K562 (cell line): ENCODE measurements around the gene DLK1. TPM values are rescaled to one million over a fixed set of nuclear protein-coding genes. Genes with fewer than 3 reads are reported as not detected.

ENCODE experiments used
- BACH1 ChIP-seq: fragments of 200-800 bp; sonication (Bioruptor generic); IDR thresholded peaks from 2 replicates; pipeline ENCODE4 v1.6.1; 2016; ENCODE audit warnings: missing genetic modification characterization, missing compliant biosample characterization
- CTBP1 ChIP-seq: fragments of 450-650 bp; IDR thresholded peaks from 2 replicates; pipeline ENCODE4 v1.6.1; 2016; ENCODE audit warnings: borderline replicate concordance
- MTA2 ChIP-seq: fragments of 450-650 bp; IDR thresholded peaks from 2 replicates; pipeline ENCODE4 v1.6.1; 2016; ENCODE audit warnings: low read depth
- SLC30A9 ChIP-seq: fragments of 250-450 bp; sonication (Bioruptor Pico); IDR thresholded peaks from 2 replicates; pipeline ENCODE4 v1.8.0; 2022; ENCODE audit warnings: mild to moderate bottlenecking, moderate library complexity
- ZFX ChIP-seq: sonication (generic); formaldehyde crosslinking; IDR thresholded peaks from 2 replicates; pipeline ENCODE4 v1.8.0; 2022; ENCODE audit warnings: mild to moderate bottlenecking, missing genetic modification reagents, moderate library complexity
- polyA plus RNA-seq, 8 experiments: library from polyadenylated mRNA; depleted of rRNA in 4 of 8; stranded (reverse) in 5 of 8; unstranded in 3 of 8; fragments of >200 nt; fragmentation: Nextera tagmentation in 2 of 8; fragmentation: Illumina TruSeq in 1 of 8; extraction: Ambion mirVana in 2 of 8; extraction: Trizol in 1 of 8; gene quantifications; 2 replicates each; pipeline versions ENCODE4 v1.2.1 to v1.2.3, GENCODE V29; 2011 to 2014; ENCODE audit warnings: inconsistent platforms in 1 of 8, missing spikeins in 1 of 8
- total RNA-seq, 7 experiments: library from RNA; depleted of rRNA in 6 of 7; stranded (reverse); fragments of >200 nt in 6 of 7; fragmentation: Illumina TruSeq in 2 of 7; extraction: Trizol in 2 of 7; gene quantifications; 2 replicates each; pipeline versions ENCODE4 v1.2.1 to v1.2.3, GENCODE V29; 2011 to 2021; ENCODE audit warnings: low replicate concordance in 1 of 7
- TF ChIP-seq, protein P1 (sequence below): fragments of 450-650 bp; IDR thresholded peaks from 2 replicates; pipeline ENCODE4 v1.6.1; 2017; ENCODE audit warnings: antibody characterized with exemption, mild to moderate bottlenecking
- TF ChIP-seq, protein P2 (sequence below): fragments of 250-450 bp; sonication (Bioruptor Pico); IDR thresholded peaks from 2 replicates; pipeline ENCODE4 v1.5.0; 2021
- TF ChIP-seq, protein P3 (sequence below): fragments of 450-650 bp; IDR thresholded peaks from 2 replicates; pipeline ENCODE4 v1.6.1; 2016; ENCODE audit warnings: borderline replicate concordance

DLK1 gene
- total and polyA plus RNA-seq, 9 of the 15 experiments (the other 6 are each of a cell fraction or from before 2014, with no cell fraction given) = 4.4 to 97.2 (median 15.3) TPM

- TF ChIP-seq, protein P1, sequence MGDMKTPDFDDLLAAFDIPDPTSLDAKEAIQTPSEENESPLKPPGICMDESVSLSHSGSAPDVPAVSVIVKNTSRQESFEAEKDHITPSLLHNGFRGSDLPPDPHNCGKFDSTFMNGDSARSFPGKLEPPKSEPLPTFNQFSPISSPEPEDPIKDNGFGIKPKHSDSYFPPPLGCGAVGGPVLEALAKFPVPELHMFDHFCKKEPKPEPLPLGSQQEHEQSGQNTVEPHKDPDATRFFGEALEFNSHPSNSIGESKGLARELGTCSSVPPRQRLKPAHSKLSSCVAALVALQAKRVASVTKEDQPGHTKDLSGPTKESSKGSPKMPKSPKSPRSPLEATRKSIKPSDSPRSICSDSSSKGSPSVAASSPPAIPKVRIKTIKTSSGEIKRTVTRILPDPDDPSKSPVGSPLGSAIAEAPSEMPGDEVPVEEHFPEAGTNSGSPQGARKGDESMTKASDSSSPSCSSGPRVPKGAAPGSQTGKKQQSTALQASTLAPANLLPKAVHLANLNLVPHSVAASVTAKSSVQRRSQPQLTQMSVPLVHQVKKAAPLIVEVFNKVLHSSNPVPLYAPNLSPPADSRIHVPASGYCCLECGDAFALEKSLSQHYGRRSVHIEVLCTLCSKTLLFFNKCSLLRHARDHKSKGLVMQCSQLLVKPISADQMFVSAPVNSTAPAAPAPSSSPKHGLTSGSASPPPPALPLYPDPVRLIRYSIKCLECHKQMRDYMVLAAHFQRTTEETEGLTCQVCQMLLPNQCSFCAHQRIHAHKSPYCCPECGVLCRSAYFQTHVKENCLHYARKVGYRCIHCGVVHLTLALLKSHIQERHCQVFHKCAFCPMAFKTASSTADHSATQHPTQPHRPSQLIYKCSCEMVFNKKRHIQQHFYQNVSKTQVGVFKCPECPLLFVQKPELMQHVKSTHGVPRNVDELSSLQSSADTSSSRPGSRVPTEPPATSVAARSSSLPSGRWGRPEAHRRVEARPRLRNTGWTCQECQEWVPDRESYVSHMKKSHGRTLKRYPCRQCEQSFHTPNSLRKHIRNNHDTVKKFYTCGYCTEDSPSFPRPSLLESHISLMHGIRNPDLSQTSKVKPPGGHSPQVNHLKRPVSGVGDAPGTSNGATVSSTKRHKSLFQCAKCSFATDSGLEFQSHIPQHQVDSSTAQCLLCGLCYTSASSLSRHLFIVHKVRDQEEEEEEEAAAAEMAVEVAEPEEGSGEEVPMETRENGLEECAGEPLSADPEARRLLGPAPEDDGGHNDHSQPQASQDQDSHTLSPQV = no peak
- TF ChIP-seq SLC30A9 (CRISPR knock-in tag) = no peak
- no peak for TF ChIP-seq BACH1 (tag)
- no peak for TF ChIP-seq ZFX (CRISPR knock-in tag)
- no peak for TF ChIP-seq MTA2
- TF ChIP-seq, protein P2, sequence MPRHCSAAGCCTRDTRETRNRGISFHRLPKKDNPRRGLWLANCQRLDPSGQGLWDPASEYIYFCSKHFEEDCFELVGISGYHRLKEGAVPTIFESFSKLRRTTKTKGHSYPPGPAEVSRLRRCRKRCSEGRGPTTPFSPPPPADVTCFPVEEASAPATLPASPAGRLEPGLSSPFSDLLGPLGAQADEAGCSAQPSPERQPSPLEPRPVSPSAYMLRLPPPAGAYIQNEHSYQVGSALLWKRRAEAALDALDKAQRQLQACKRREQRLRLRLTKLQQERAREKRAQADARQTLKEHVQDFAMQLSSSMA (CRISPR knock-in tag) = no peak
- TF ChIP-seq, protein P3, sequence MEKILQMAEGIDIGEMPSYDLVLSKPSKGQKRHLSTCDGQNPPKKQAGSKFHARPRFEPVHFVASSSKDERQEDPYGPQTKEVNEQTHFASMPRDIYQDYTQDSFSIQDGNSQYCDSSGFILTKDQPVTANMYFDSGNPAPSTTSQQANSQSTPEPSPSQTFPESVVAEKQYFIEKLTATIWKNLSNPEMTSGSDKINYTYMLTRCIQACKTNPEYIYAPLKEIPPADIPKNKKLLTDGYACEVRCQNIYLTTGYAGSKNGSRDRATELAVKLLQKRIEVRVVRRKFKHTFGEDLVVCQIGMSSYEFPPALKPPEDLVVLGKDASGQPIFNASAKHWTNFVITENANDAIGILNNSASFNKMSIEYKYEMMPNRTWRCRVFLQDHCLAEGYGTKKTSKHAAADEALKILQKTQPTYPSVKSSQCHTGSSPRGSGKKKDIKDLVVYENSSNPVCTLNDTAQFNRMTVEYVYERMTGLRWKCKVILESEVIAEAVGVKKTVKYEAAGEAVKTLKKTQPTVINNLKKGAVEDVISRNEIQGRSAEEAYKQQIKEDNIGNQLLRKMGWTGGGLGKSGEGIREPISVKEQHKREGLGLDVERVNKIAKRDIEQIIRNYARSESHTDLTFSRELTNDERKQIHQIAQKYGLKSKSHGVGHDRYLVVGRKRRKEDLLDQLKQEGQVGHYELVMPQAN = no peak
- no peak for TF ChIP-seq CTBP1
Measured at GRCh38 chr14:100710391-100710790, 16.3 kb upstream of the DLK1 start (continued).
